HEK293T (cell line): Measurements from ENCODE around the gene PHACTR3.

Source experiments
- ARNT ChIP-seq: fragments of 450-650 bp; IDR thresholded peaks from 2 replicates; pipeline ENCODE4 v1.6.1; 2017; ENCODE audit warnings: mild to moderate bottlenecking
- BHLHE40 ChIP-seq: fragments of 450-650 bp; IDR thresholded peaks from 2 replicates; pipeline ENCODE4 v1.6.1; 2016; ENCODE audit warnings: mild to moderate bottlenecking, moderate library complexity, borderline replicate concordance
- ELF4 ChIP-seq: fragments of 450-650 bp; IDR thresholded peaks from 2 replicates; pipeline ENCODE4 v1.6.1; 2017; ENCODE audit warnings: antibody characterized with exemption
- FOXA1 ChIP-seq: fragments of 450-650 bp; IDR thresholded peaks from 2 replicates; pipeline ENCODE4 v1.6.1; 2016; ENCODE audit warnings: mild to moderate bottlenecking
- FOXK2 ChIP-seq: fragments of 450-650 bp; IDR thresholded peaks from 2 replicates; pipeline ENCODE4 v1.6.1; 2016; ENCODE audit warnings: mild to moderate bottlenecking
- FOXM1 ChIP-seq: fragments of 450-650 bp; IDR thresholded peaks from 2 replicates; pipeline ENCODE4 v1.6.1; 2017; ENCODE audit warnings: mild to moderate bottlenecking, borderline replicate concordance
- HDGF ChIP-seq: fragments of 450-650 bp; IDR thresholded peaks from 2 replicates; pipeline ENCODE4 v1.6.1; 2017; ENCODE audit warnings: antibody characterized with exemption, borderline replicate concordance
- L3MBTL2 ChIP-seq: fragments of 450-650 bp; conservative IDR thresholded peaks from 2 replicates; pipeline ENCODE4 v1.6.1; 2016; ENCODE audit warnings: mild to moderate bottlenecking
- LEF1 ChIP-seq: fragments of 450-650 bp; IDR thresholded peaks from 2 replicates; pipeline ENCODE4 v1.6.1; 2017; ENCODE audit warnings: mild to moderate bottlenecking, borderline replicate concordance
- NFRKB ChIP-seq: fragments of 450-650 bp; IDR thresholded peaks from 2 replicates; pipeline ENCODE4 v1.6.1; 2016; ENCODE audit warnings: mild to moderate bottlenecking, moderate library complexity
- SP1 ChIP-seq: fragments of 450-650 bp; IDR thresholded peaks from 2 replicates; pipeline ENCODE4 v1.6.1; 2017
- SUZ12 ChIP-seq: fragments of 450-650 bp; IDR thresholded peaks from 2 replicates; pipeline ENCODE4 v1.6.1; 2016; ENCODE audit warnings: mild to moderate bottlenecking
- TARDBP ChIP-seq: fragments of 450-650 bp; IDR thresholded peaks from 2 replicates; pipeline ENCODE4 v1.6.1; 2016
- ZNF384 ChIP-seq: fragments of 450-650 bp; IDR thresholded peaks from 2 replicates; pipeline ENCODE4 v1.6.1; 2016

DNA sequence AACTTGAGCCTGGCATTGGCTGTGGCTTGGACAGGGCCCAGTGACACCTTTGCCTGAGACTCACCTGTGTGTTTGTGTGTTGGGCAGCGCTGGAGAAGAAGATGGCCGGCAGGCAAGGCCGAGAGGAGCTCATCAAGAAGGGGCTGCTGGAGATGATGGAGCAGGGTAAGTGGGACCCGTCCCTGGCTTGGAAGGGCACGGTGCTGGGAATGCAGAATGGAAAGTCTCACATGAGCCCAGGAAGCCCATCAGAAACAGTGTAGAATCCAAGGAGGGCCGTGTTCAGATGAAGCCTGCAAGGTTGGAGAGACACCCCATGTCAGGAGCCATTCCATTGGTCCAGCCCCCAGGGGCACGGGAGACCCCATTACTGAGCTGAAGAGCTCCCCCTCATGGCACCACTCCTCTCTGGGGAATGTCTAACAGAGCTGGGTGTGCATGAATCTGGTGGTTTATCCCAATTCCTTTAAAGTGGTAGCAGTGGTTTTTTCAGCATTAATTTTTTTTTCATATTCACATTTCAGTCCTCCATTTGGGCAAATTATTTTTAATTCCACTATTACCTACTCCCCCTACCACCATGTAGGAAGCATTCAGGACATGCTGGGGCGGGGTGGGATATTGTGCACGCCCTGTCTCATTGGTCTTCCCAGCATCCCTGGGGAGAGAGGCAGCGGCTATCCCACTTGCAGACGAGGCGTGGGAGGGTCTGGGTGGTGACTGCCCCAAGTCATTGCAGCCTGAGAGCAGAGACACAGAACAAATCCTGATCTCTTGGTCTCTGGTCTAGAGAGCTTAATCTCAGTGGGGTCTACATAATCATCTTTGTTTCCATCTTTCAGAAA lies 143.6 kb downstream of the PHACTR3 start:
- TF ChIP-seq FOXK2: no peak
- no peak for TF ChIP-seq FOXM1
- no peak for TF ChIP-seq ELF4
- TF ChIP-seq SP1: no peak
- TF ChIP-seq BHLHE40: no peak
- no peak for TF ChIP-seq NFRKB
- no peak for TF ChIP-seq SUZ12
- TF ChIP-seq ARNT: no peak
- TF ChIP-seq ZNF384: no peak
- no peak for TF ChIP-seq L3MBTL2
- no peak for TF ChIP-seq TARDBP
- TF ChIP-seq FOXA1: no peak
- TF ChIP-seq HDGF: no peak
- TF ChIP-seq LEF1: no peak
